ENCODE results near the gene LMX1B. TPM values are rescaled to one million over a fixed set of nuclear protein-coding genes. Genes with fewer than 3 reads are reported as not detected.

LMX1B gene
- total RNA-seq, 1 donor from 2014 or later: 0.21 TPM

DNA sequence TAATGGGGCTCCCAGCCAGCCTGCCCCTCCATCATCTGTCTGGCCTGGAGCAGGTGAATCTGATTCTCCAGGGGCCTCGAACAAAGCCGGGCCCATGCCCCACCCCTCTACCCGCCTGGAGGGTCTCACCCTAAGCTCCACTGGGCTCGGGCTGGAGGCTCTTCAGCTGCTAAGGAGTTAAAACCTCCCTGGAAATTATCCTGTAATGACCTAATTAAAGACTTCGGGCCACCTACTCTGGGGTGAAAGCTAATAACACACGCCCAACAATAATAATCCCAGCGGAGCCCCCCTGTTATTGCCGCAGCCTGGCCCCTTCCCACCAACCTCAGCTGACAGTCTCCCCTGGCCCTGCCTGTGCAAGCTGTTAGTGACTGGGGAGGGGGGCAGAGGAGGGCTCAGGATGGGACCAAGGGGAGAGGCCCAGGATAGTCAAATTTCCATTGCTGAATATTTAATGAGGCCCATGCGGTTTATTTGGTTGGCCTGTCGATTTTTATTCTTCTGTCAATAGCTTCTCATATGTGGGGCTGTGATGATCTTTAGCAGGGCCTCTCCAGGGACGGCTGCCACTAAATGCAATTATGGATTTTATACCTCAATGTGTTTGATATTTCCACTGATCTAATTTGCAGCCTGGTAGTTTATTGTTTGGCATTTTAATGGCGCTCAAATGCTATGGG, 25.7 kb downstream of the LMX1B start:
- Histone ChIP-seq H3K27ac (no peak overlapping the region), H3K4me3 (no peak overlapping the region), H3K4me1 (peaks cover 6% of the 10 kb centered on the region), H3K27me3 (ENCODE audit: low read depth) (peaks cover 82% of the 10 kb centered on the region), H3K9me3 (no peaks in the 10 kb centered on the region), H3K36me3 (no peaks in the 10 kb centered on the region)
- ATAC-seq (no peak), DNase-seq (no peak)
- intact Hi-C loops (cut with DNase I): no loop called here
- TF ChIP-seq CTCF (IDR thresholded peaks at IDR 0.05): no peak

- ATAC-seq (no peak), DNase-seq (no peak)
- peaks cover 6% of the 10 kb centered on the region for H3K4me1 ChIP-seq
- no peaks in the 10 kb centered on the region for H3K9me3 ChIP-seq
- no peak overlapping the region for H3K4me3 ChIP-seq
- no peak for TF ChIP-seq CTCF (IDR thresholded peaks at IDR 0.05)
- no peaks in the 10 kb centered on the region for H3K36me3 ChIP-seq
- no peak overlapping the region for H3K27ac ChIP-seq
- peaks cover 83% of the 10 kb centered on the region for H3K27me3 ChIP-seq (ENCODE audit: low read depth)
- intact Hi-C loops (cut with DNase I): no loop called here
These were observed 27.6 kb downstream of the LMX1B start for GRCh38 chr9:126641118-126641851.

DNA sequence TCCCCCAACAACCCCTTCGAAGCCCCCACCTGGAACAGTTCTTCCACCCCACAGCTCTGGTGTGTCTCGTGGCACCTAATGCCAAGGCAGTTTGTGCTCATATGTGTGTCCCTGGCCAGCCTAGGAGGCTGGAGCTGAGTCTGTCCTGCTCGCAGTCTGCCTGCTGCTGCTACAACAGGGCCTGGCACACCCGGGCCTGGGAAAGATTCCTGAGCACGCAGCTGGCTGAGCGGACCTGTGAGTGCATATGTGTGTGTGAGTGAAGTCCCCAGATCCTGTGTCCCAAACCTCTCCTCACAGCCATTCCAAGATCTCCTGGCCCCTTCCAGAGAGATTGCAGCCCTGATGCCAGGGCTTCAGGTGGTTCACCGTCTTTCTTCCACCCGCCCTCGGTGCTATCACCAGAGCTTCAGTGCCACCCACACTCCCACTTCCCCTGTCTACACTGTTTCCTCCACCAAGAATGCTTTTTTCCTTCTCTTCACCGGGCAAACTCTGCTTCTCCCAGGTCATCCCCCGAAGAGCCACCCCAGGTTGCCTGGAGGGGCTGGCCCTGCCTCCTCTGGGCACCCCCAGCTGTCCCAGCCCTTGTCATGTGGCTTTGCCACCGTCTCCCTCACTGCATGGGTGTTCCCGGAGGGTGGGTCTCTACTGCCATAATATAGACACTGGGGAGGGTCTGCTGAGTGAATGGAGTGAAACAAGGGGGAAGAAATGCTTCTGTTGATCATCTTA, 28.4 kb downstream of the LMX1B start:
- no peak overlapping the region for H3K27ac ChIP-seq
- ATAC-seq (no peak), DNase-seq (no peak)
- H3K9me3 ChIP-seq: no peaks in the 10 kb centered on the region
- intact Hi-C loops (cut with DNase I): no loop called here
- H3K36me3 ChIP-seq: no peaks in the 10 kb centered on the region
- peaks cover 84% of the 10 kb centered on the region for H3K27me3 ChIP-seq (ENCODE audit: low read depth)
- H3K4me1 ChIP-seq: peaks cover 6% of the 10 kb centered on the region
- no peak for TF ChIP-seq CTCF (IDR thresholded peaks at IDR 0.05)
- H3K4me3 ChIP-seq: no peak overlapping the region

GRCh38 chr9:126642839-126643238, 29.1 kb downstream of the LMX1B start:
- Histone ChIP-seq H3K27me3 (ENCODE audit: low read depth) (peaks cover 85% of the 10 kb centered on the region), H3K27ac (no peak overlapping the region), H3K36me3 (no peaks in the 10 kb centered on the region), H3K4me3 (no peak overlapping the region), H3K4me1 (peaks cover 6% of the 10 kb centered on the region), H3K9me3 (no peaks in the 10 kb centered on the region)
- DNase-seq: no peak
- no peak for TF ChIP-seq CTCF (IDR thresholded peaks at IDR 0.05)
- no peak for ATAC-seq
- intact Hi-C loops (cut with DNase I): no loop called here

DNA sequence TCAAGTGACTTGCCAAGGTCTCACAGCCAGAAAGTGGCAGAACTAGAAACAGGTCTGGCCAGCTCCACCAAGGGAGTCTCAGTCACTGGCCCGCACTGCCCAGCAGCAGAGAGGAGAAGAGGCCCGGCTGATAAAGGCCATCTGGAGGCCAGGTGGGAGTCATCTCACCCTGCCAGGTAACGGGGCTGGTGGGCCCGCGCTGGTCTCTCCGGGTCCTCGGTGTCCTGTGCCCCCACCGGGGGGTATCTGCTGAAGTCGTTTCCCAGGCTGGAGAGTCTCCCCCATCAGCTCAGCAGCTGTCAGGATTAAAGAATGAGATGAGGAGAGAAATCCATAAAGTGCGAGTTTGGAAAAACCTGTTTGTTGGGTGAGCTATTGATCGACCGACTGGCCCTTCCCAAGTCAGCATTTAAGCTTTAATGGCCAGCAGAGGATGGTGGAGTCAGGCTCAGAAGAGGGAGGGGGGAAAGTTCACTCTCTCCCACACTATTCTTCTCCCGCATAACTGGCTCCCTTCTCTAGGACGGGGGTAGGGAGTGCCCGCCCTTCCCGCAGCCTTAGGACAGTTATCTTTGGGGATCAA, 30.3 kb downstream of the LMX1B start:
- intact Hi-C loops (cut with DNase I): no loop called here
- Histone ChIP-seq H3K27ac (no peak overlapping the region), H3K9me3 (no peaks in the 10 kb centered on the region), H3K27me3 (ENCODE audit: low read depth) (peaks cover 75% of the 10 kb centered on the region), H3K36me3 (no peaks in the 10 kb centered on the region), H3K4me1 (no peaks in the 10 kb centered on the region), H3K4me3 (no peak overlapping the region)
- DNase-seq: no peak
- TF ChIP-seq CTCF (IDR thresholded peaks at IDR 0.05): no peak
- ATAC-seq: no peak
